ENCODE measurements around the gene RABAC1.
"Not testable (repeated sequence)": the region's sequence is repeated elsewhere in the genome, so short reads cannot be mapped to it uniquely, and the experiment has no call there.

The RABAC1 gene

DNA sequence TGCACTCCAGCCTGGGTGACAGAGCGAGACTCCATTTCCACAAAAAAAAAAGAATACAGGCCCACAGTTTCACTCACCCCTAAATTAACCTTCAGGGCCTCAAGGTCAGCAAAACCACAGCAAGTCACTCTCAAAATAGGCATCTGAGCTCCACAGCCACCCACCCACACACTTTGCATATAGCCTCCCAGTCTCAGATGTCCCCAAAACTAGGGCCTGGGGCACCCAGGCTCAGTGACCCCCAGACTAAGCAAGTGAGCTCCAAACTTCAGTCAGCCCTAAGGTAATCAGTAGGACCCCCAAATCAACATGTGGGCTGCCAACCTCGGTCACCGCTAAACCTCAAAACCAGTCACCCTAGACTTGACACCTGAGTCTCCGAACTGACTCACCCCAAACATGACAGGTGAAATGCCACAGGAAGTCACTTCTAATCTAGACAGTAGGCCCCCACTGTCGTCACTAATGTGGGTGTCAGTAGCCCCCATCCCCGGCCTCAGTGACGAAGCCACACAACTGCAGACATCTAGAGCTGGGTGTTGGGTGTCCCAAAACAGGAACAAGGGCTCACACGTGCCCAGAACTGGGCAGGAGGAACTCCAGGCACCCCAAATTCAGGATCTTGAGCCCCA lies 13.9 kb downstream of the RABAC1 start:
- CTCF ChIA-PET = interaction anchor here (1.1 to 4.8 kb wide), 4 partner anchors 11 to 72 kb away, joined by 4 to 30 read pairs (median 14); partner anchors contain the start of gene RABAC1
- no peak for DNase-seq (ENCODE audit: low read depth, low spot score)
- POLR2A ChIA-PET = no interaction called here
- TF ChIP-seq, protein P1, sequence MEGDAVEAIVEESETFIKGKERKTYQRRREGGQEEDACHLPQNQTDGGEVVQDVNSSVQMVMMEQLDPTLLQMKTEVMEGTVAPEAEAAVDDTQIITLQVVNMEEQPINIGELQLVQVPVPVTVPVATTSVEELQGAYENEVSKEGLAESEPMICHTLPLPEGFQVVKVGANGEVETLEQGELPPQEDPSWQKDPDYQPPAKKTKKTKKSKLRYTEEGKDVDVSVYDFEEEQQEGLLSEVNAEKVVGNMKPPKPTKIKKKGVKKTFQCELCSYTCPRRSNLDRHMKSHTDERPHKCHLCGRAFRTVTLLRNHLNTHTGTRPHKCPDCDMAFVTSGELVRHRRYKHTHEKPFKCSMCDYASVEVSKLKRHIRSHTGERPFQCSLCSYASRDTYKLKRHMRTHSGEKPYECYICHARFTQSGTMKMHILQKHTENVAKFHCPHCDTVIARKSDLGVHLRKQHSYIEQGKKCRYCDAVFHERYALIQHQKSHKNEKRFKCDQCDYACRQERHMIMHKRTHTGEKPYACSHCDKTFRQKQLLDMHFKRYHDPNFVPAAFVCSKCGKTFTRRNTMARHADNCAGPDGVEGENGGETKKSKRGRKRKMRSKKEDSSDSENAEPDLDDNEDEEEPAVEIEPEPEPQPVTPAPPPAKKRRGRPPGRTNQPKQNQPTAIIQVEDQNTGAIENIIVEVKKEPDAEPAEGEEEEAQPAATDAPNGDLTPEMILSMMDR (IDR thresholded peaks at IDR 0.05; ENCODE audit: insufficient read depth, low read length, missing control alignments) = no peak
- no peak overlapping the region for H3K4me3 ChIP-seq (ENCODE audit: low read depth, low read length)

DNA sequence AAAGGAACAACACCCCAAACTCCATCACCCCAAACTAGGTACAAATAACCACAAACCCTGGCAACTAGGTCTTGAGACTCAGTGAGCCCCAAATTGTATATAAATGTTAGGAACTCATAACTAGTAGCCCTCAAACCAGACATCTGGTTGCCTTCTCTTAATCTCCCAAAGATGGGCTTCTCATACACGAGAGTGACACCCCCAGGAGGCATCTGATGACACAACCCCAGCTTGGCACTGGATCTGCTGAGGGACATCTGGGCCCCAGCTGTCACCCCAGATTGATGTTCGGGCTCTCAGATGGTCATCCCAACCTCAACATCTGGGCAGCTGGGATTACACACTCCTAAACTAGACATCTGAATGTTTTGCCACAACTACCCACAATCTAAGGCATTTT lies 14.8 kb downstream of the RABAC1 start:
- no peak for DNase-seq (ENCODE audit: low read depth, low spot score)
- H3K4me3 ChIP-seq (ENCODE audit: low read depth, low read length) = no peak overlapping the region
- POLR2A ChIA-PET = no interaction called here
- CTCF ChIA-PET = interaction anchor here (1.1 to 4.8 kb wide), 3 partner anchors 10 to 71 kb away, joined by 4 to 30 read pairs (median 21); partner anchors contain the start of gene RABAC1
- TF ChIP-seq, protein P1 (IDR thresholded peaks at IDR 0.05; ENCODE audit: insufficient read depth, low read length, missing control alignments) = no peak

DNA sequence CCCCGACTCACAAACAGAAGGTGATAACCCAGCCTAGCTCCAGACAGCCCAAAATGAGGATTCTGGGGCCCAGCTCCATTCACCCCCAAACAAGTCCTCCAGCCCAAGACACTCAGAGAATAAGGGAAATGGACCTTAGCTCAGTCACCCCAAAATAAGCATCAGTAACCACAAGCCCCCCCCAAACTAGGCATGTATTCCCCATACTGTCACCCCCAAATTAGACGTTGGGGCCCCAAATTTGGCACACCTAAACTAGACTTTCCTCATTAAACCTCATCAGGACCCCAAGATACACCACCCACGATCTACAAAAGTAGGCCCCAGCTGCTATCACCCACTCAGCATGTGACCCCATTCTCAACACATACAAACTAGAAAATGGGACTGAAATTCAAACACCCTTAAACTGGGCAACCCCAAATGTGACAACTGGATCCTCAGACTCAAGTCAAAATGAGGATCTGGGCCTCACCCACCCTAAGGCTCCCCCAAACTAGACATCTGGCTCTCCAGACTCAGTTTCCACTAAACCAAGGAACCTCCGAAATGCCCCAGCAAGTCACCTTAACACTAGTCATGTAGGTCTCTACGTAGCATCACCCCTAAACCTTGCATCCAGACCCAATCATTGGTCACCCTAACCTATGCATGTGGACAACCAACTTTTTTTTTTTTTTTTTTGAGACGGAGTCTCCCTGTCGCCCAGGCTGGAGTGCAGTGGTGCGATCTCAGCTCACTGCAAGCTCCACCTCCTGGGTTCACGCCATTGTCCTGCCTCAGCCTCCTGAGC lies 17.5 kb downstream of the RABAC1 start:
- DNase-seq (ENCODE audit: low read depth, low spot score) = no peak
- POLR2A ChIA-PET = no interaction called here
- no peak overlapping the region for H3K4me3 ChIP-seq (ENCODE audit: low read depth, low read length)
- TF ChIP-seq, protein P1 (IDR thresholded peaks at IDR 0.05; ENCODE audit: insufficient read depth, low read length, missing control alignments) = no peak
- CTCF ChIA-PET = interaction anchor here (2.9 to 3.1 kb wide), 2 partner anchors 10 to 15 kb away, joined by 13 to 21 read pairs; no protein-coding TSS in a partner anchor

DNA sequence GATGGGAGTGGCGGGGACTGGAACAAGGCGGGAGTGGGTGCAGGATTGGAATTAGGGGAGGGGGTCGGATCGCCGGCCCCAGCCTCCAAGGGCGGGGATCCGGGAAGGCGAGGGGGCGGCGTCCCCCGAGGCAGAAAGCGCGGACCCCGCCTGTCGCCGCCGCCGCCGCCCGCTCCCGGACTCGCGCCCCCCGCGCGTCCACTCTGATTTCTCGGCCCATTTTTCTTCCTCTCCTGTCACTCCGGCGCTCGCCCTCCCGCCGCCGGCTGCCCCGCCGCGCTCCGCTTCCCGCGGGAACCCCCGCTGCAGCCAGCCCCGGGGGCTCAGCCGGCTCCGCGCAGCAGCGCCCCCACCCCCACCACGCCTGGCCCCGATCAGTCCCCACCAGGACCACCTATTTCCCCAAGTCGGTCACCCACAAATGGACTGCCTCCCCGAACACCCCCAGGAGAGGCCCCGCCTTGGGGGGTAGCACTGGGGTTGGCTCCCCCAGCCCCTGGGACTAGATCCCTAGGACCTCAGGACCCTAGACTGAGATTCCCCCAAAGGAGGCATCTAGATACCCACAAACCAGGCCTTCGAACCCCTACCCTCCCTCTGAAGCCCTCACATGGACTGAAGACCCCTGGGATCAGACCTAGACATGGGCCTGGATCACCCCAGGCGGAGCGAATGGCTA lies 18.3 kb downstream of the RABAC1 start:
- TF ChIP-seq, protein P1 (IDR thresholded peaks at IDR 0.05; ENCODE audit: insufficient read depth, low read length, missing control alignments) = no peak
- POLR2A ChIA-PET = no interaction called here
- DNase-seq (ENCODE audit: low read depth, low spot score) = no peak
- peak overlapping the region; percentile 58 for H3K4me3 ChIP-seq (ENCODE audit: low read depth, low read length)
- CTCF ChIA-PET = interaction anchor here (2.9 to 3.1 kb wide), 2 partner anchors 11 to 16 kb away, joined by 13 to 21 read pairs; no protein-coding TSS in a partner anchor

DNA sequence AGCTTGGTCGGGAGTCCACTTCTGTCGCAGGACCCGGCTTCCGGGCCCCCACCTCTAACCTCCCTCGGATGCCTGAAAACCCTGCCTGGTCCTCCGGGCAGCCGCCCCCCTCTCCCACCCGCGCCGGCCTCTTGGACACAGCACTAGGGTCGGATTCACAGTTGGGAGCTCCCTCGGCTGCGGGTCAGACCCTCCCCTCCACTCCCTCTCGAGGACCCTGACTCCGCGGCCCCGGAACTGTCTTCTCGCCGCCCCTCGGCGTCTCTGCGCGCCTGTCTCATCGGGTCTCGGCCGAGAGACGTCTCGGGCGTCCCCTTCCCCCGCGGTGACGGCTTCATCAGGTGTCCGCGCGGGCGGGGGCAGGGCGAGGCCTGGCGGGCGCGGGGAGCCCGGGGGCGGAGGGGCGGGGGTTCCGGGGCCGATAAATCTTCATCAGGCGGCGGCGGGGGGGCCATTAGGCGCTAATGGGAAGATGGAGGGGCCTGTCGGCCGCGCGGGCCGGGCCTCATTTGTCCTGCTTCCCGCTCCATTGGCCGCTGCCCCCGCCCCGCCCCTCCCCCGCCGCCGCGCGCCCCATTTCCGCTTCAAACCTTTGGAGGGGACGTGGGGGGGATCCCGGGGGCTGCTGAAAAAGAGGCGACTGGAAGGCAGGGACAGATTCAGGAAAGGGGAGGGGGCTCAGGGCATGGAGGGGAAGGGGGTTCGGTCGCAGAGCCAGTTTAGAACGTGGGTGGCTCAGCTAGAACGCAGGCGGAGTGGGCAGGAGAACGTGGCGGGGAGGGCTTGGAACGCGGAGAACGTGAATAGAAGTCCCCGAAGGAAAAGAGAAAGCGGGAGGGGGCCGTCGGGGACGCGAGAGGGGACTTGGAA lies 19.0 kb downstream of the RABAC1 start:
- TF ChIP-seq, protein P1 (IDR thresholded peaks at IDR 0.05; ENCODE audit: insufficient read depth, low read length, missing control alignments) = no peak
- DNase-seq (ENCODE audit: low read depth, low spot score) = no peak
- POLR2A ChIA-PET = no interaction called here
- CTCF ChIA-PET = interaction anchor here (0.6 to 1.1 kb wide), 2 partner anchors 51 to 67 kb away, joined by 3 read pairs; no protein-coding TSS in a partner anchor
- peak overlapping the region; percentile 58 for H3K4me3 ChIP-seq (ENCODE audit: low read depth, low read length)

DNA sequence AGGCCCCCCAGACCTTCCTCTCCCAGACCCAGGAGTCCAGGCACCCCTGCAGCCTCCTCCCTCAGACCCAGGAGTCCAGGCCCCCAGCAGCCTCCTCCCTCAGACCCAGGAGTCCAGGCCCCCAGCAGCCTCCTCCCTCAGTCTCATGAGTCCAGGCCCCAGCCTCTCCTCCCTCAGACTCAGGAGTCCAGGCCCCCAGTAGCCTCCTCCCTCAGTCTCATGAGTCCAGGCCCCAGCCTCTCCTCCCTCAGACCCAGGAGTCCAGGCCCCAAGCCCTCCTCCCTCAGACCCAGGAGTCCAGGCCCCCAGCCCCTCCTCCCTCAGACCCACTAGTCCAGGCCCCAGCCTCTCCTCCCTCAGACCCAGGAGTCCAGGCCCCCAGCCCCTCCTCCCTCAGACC lies 19.9 kb downstream of the RABAC1 start:
- DNase-seq (ENCODE audit: low read depth, low spot score); H3K4me3 ChIP-seq (ENCODE audit: low read depth, low read length); POLR2A ChIA-PET: not testable (repeated sequence)
- CTCF ChIA-PET = interaction anchor here (1.1 kb wide), 1 partner anchor 50 kb away, joined by 3 read pairs; no protein-coding TSS in a partner anchor
